HG03066 (cell line): ENCODE measurements around the gene FNIP2.

Source experiments
- ATAC-seq: cut with Tn5 transposase; IDR thresholded peaks from one replicate; pipeline ENCODE4 v1.9.1; 2021; ENCODE audit warnings: low read depth; ENCODE audit not compliant: unreplicated experiment

FNIP2 gene

GRCh38 chr4:158760866-158761265 lies 8.0 kb upstream of the FNIP2 start:
- ATAC-seq, result no peak

GRCh38 chr4:158762553-158762952 lies 6.3 kb upstream of the FNIP2 start:
- no peak for ATAC-seq

- ATAC-seq, result no peak
Measured at GRCh38 chr4:158763462-158763861, 5.4 kb upstream of the FNIP2 start.

GRCh38 chr4:158766434-158767044 lies 2.3 kb upstream of the FNIP2 start:
- no peak for ATAC-seq

GRCh38 chr4:158767451-158767850 lies 1.4 kb upstream of the FNIP2 start:
- ATAC-seq, result no peak

- peak; percentile 40 for ATAC-seq
Measured at GRCh38 chr4:158769175-158769921, 522 bp downstream of the FNIP2 start.

GRCh38 chr4:158770671-158771070 lies 1.8 kb downstream of the FNIP2 start:
- ATAC-seq, result no peak

GRCh38 chr4:158771776-158772175 lies 3.0 kb downstream of the FNIP2 start:
- no peak for ATAC-seq

GRCh38 chr4:158775091-158775651 lies 6.3 kb downstream of the FNIP2 start:
- ATAC-seq, result no peak

GRCh38 chr4:158776106-158776505 lies 7.3 kb downstream of the FNIP2 start:
- no peak for ATAC-seq

GRCh38 chr4:158777423-158778155 lies 8.8 kb downstream of the FNIP2 start:
- no peak for ATAC-seq

GRCh38 chr4:158778156-158778711 lies 9.4 kb downstream of the FNIP2 start:
- peak; percentile 96 for ATAC-seq

- ATAC-seq, result no peak
Measured at GRCh38 chr4:158778712-158779111, 9.9 kb downstream of the FNIP2 start.

- ATAC-seq, result no peak
Measured at GRCh38 chr4:158781963-158782362, 13.1 kb downstream of the FNIP2 start.

GRCh38 chr4:158782551-158783360 lies 13.9 kb downstream of the FNIP2 start:
- peak; percentile 49 for ATAC-seq

GRCh38 chr4:158783785-158784184 lies 15.0 kb downstream of the FNIP2 start:
- no peak for ATAC-seq

- no peak for ATAC-seq
Measured at GRCh38 chr4:158785718-158786117, 16.9 kb downstream of the FNIP2 start.

- no peak for ATAC-seq
Measured at GRCh38 chr4:158786121-158786601, 17.3 kb downstream of the FNIP2 start.

GRCh38 chr4:158786955-158787354 lies 18.1 kb downstream of the FNIP2 start:
- ATAC-seq, result no peak
